ENCODE data around the gene IDH3B. TPM values are rescaled to one million over a fixed set of nuclear protein-coding genes. Genes with fewer than 3 reads are reported as not detected.
"Not testable (repeated sequence)": the region's sequence is repeated elsewhere in the genome, so short reads cannot be mapped to it uniquely, and the experiment has no call there.

IDH3B gene
- total and polyA plus RNA-seq, 5 donors: 146 to 166 (median 152) TPM

DNA sequence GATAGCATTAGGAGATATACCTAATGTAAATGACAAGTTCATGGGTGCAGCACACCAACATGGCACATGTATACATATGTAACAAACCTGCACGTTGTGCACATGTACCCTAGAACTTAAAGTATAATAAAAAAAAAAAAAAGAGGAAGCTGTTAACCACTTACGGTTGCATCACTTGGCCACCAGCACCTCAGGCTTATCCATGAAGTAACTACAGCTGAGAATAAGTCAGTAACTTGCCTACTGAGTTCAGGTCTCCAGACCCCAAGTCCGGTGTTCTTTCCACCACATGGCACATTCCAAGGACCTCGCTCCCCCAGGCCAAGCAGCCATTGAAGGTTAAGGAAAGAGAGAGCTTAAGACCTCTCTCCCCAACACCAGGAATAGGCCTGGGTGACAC lies 20.8 kb upstream of the IDH3B start:
- DNase-seq; H3K4me3 ChIP-seq (ENCODE audit: low read length); H3K27me3 ChIP-seq (ENCODE audit: control insufficient read depth, insufficient read depth); intact Hi-C loops (cut with DNase I); H3K9me3 ChIP-seq (ENCODE audit: control insufficient read depth, low read length); H3K4me1 ChIP-seq (ENCODE audit: control insufficient read depth, insufficient read depth, low read length); H3K27ac ChIP-seq (ENCODE audit: low read length); ATAC-seq: not testable (repeated sequence)
- WGBS: 74% methylated on average over 4 of the region's 4 CpGs

DNA sequence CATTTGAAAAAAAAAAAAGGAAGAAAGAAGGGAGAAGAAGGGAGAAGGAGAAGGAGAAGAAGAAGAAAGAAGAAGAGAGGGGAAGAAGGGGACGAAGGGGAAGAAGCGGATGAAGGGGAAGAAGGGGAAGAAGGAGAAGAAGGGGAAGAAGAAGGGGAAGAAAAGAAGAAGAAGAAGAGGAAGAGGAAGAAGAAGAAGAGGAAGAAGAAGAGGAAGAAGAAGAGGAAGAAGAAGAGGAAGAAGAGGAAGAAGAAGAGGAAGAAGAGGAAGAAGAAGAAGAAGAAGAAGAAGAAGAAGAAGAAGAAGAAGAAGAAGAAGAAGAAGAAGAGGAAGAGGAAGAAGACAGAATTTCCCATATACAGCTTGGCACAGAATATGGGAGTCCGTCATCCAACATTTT lies 18.0 kb upstream of the IDH3B start:
- H3K27ac ChIP-seq (ENCODE audit: low read length); ATAC-seq; DNase-seq; intact Hi-C loops (cut with DNase I); H3K9me3 ChIP-seq (ENCODE audit: control insufficient read depth, low read length); H3K27me3 ChIP-seq (ENCODE audit: control insufficient read depth, insufficient read depth); H3K4me1 ChIP-seq (ENCODE audit: control insufficient read depth, insufficient read depth, low read length); H3K4me3 ChIP-seq (ENCODE audit: low read length): not testable (repeated sequence)
- WGBS: 80% methylated on average over 3 of the region's 3 CpGs

DNA sequence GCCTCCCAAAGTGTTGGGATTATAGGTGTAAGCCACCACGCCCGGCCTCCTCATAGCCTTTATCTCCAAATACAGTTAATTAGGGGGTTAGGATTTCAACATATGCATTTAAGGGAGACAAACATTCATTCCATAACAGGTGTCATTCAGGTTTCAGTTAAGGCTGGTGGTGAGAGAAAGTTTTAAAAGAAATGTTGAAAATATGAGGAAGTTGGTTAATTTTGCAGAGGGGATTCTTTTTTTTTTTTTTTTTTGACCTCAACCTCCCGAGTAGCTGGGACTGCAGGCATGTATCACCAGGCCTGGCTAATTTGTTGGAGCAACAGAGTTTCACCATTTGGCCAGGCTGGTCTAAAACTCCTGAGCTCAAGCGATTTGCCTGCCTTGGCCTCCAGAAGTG lies 16.0 kb upstream of the IDH3B start:
- Histone ChIP-seq H3K9me3 (ENCODE audit: control insufficient read depth, low read length) (no peaks in the 10 kb centered on the region), H3K27ac (ENCODE audit: low read length) (no peak overlapping the region), H3K4me1 (ENCODE audit: control insufficient read depth, insufficient read depth, low read length) (no peaks in the 10 kb centered on the region), H3K27me3 (ENCODE audit: control insufficient read depth, insufficient read depth) (no peaks in the 10 kb centered on the region), H3K4me3 (ENCODE audit: low read length) (no peak overlapping the region)
- ATAC-seq (no peak), DNase-seq (no peak)
- intact Hi-C loops (cut with DNase I): no loop called here
- WGBS: 79% methylated on average over 4 of the region's 4 CpGs

DNA sequence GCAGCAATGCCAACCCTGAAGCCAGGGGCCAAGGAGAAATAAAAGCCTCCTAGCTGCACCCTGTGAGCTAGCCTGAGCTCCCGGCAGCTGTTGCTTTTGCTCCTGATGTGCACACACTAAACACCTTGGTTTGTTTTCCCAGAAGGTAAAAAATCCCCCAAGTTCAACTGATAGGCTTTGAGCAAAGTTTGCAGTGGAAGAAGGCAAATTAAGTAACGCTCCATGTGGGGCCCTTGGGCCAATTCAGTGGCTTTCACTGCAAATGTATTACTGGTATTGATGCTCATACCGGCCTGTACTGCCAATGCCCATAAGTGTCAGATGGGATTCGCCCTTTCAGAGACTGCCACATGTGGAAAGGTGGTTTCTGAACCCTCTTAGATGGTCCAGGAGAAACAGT lies 9.4 kb upstream of the IDH3B start:
- H3K4me1 ChIP-seq (ENCODE audit: control insufficient read depth, insufficient read depth, low read length): no peaks in the 10 kb centered on the region
- H3K27ac ChIP-seq (ENCODE audit: low read length): no peak overlapping the region
- intact Hi-C loops (cut with DNase I): no loop called here
- H3K27me3 ChIP-seq (ENCODE audit: control insufficient read depth, insufficient read depth): no peaks in the 10 kb centered on the region
- H3K4me3 ChIP-seq (ENCODE audit: low read length): no peak overlapping the region
- 87% methylated on average over 4 of the region's 4 CpGs for WGBS
- DNase-seq (no peak), ATAC-seq (no peak)
- H3K9me3 ChIP-seq (ENCODE audit: control insufficient read depth, low read length): no peaks in the 10 kb centered on the region

DNA sequence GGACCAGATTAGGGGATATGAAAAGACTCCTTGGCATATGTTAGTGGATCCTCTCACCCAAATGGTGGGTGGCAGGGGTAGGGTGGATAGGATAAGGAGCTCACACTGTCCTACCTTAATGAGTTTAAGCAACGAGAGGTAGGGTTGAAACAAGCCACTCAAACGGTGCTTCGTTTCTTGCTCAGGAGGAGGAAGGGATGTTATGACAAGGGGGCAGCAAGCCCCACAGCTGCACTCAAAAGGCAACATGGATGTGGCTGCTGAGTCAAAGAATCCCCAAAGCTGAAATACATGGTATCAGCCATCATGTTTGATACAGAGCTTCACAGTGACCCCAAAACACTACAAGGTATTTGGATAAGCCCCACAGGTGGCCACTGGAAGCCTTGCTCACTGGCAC lies 8.4 kb upstream of the IDH3B start:
- 69% methylated on average over 3 of the region's 3 CpGs for WGBS
- ATAC-seq (no peak), DNase-seq (no peak)
- Histone ChIP-seq H3K27ac (ENCODE audit: low read length) (no peak overlapping the region), H3K27me3 (ENCODE audit: control insufficient read depth, insufficient read depth) (no peaks in the 10 kb centered on the region), H3K4me1 (ENCODE audit: control insufficient read depth, insufficient read depth, low read length) (no peaks in the 10 kb centered on the region), H3K9me3 (ENCODE audit: control insufficient read depth, low read length) (no peaks in the 10 kb centered on the region), H3K4me3 (ENCODE audit: low read length) (no peak overlapping the region)
- intact Hi-C loops (cut with DNase I): no loop called here

DNA sequence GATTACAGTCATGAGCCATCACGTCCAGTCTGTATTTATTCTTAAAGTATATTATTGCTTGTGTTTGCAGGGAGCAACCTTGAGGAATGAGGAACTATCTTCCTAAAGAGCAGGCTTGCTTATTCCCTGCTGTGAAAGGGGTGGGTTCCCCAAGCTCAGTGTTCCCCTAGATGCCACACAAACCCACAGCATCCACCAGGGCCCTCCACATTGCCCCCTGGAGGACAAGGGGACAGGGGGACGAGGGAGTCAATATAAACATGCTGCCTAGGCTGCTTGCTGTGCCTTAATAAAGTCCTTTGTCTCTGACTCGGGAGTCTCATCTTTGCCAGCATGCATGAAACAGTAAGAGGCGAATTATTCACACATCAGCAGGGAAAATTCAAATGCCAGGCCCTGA lies 8.0 kb upstream of the IDH3B start:
- Histone ChIP-seq H3K27me3 (ENCODE audit: control insufficient read depth, insufficient read depth) (no peaks in the 10 kb centered on the region), H3K9me3 (ENCODE audit: control insufficient read depth, low read length) (no peaks in the 10 kb centered on the region), H3K27ac (ENCODE audit: low read length) (no peak overlapping the region), H3K4me3 (ENCODE audit: low read length) (no peak overlapping the region), H3K4me1 (ENCODE audit: control insufficient read depth, insufficient read depth, low read length) (no peaks in the 10 kb centered on the region)
- no peak for DNase-seq
- ATAC-seq: no peak
- WGBS: 28% methylated on average over 4 of the region's 4 CpGs
- intact Hi-C loops (cut with DNase I): no loop called here

DNA sequence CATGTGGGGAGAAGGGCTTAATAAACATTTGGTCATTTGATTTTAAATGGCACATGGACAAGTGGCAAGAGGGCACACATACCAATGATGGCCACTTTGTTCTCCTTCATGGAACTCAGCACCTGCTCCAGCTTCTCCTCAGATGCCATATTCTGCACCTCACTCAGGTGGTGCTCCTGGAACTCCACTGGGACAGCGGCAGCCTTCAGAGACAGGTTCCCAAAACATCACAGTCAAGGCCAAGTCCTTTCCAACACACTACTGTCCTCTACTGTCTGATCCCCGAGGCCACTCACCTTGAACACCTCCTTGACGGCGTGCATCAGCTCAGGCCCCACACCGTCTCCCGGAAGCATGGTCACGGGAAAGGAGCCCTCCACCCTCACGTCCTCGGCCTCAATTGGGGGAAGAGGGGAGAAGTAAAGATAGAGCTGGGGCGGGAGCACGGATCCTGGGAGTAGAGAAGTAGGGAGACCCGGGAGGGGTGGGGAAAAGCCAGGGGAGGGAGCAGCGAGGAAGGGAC lies 591 bp downstream of the IDH3B start:
- no peaks in the 10 kb centered on the region for H3K9me3 ChIP-seq (ENCODE audit: control insufficient read depth, low read length)
- H3K4me3 ChIP-seq (ENCODE audit: low read length): peak overlapping the region; percentile 86
- no peak overlapping the region for H3K27ac ChIP-seq (ENCODE audit: low read length)
- DNase-seq: no peak
- 6% methylated on average over 13 of the region's 13 CpGs for WGBS
- ATAC-seq: peak in 1 of 2 donors; percentile 5
- intact Hi-C loops (cut with DNase I): no loop called here
- no peaks in the 10 kb centered on the region for H3K4me1 ChIP-seq (ENCODE audit: control insufficient read depth, insufficient read depth, low read length)
- H3K27me3 ChIP-seq (ENCODE audit: control insufficient read depth, insufficient read depth): no peaks in the 10 kb centered on the region

DNA sequence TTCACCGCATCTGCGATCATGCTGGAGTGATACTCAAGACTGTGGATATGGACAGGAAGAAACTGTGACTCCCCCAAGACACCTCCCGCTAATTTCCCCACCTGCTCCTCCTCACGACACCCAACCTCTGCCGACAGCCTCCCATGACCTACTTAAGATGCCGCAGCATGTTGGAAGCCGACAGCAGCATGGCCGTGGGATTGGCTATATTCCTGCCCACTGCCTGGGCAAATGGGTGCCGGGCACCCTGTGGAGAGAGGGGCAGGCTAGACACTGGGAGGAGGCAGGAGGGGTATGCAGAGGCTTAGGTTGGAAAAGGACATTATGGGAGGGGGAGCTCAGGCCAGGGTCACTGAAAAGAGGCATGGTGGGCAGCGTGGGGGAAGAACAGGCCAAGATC lies 4.5 kb downstream of the IDH3B start:
- 84% methylated on average over 10 of the region's 10 CpGs for WGBS
- ATAC-seq (no peak), DNase-seq (no peak)
- H3K27me3 ChIP-seq (ENCODE audit: control insufficient read depth, insufficient read depth): no peaks in the 10 kb centered on the region
- no peaks in the 10 kb centered on the region for H3K4me1 ChIP-seq (ENCODE audit: control insufficient read depth, insufficient read depth, low read length)
- no peaks in the 10 kb centered on the region for H3K9me3 ChIP-seq (ENCODE audit: control insufficient read depth, low read length)
- intact Hi-C loops (cut with DNase I): no loop called here
- H3K4me3 ChIP-seq (ENCODE audit: low read length): no peak overlapping the region
- H3K27ac ChIP-seq (ENCODE audit: low read length): no peak overlapping the region

DNA sequence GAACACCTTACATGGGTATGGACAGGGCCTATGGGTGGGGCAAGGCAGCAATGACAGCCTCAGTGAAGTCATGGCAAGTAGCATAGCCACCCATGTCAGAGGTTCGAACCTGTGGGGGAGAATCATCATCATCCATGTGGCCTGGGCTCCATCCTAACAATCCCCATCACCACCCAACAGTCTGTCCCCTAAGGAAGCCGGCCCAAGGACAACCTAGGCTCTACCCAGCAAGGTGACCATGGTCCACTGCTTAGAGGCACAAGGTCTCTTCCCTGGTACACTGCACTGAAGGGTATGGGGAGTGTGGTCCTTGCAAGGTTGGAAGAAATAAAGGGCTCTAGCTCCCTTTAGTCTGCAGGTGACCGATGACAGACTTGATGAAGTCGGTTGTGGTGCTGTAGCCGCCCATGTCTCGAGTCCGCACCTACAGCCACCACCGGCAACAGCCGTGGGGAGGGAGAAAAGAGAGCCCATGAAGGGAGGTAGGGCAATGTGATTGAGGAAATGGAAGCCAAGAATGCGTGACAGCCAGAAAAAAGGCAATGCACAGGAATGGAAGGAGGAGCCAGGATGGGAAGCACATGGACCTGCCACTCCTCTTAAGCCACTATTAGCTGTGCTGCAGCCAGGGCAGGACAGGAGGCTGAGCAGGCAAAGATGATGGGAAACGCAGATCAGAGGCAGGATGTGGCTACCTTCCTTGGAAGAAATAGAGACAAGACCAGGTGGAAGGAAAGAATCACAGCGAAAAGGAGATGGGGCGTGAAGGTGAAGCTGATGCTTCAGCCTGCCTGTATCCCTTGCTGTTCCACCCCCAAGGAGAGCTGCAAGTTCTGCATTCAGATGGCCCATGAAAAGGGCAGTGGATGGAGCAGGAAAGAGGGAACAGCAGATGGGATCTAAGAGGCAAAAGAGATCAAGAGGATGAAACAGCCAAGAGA lies 5.3 kb downstream of the IDH3B start:
- Histone ChIP-seq H3K9me3 (ENCODE audit: control insufficient read depth, low read length) (no peaks in the 10 kb centered on the region), H3K27me3 (ENCODE audit: control insufficient read depth, insufficient read depth) (no peaks in the 10 kb centered on the region), H3K27ac (ENCODE audit: low read length) (no peak overlapping the region), H3K4me3 (ENCODE audit: low read length) (no peak overlapping the region), H3K4me1 (ENCODE audit: control insufficient read depth, insufficient read depth, low read length) (peaks cover 3% of the 10 kb centered on the region)
- 69% methylated on average over 13 of the region's 13 CpGs for WGBS
- DNase-seq (no peak), ATAC-seq (no peak)
- intact Hi-C loops (cut with DNase I): no loop called here

DNA sequence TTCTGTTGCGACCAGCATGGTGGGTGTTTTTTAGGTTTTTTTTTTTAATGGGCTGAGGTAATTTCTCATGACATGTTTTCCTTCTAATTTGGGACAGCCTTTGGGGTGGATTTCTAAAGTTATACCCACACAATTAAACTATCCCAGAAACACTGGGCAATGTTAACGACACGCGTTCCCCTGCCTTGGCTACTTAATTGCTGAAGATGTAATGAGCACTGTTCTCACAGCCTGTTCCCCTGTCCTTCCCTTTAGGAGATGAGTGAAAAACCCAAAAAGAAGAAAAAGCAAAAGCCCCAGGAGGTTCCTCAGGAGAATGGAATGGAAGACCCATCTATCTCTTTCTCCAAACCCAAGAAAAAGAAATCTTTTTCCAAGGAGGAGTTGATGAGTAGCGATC lies 6.3 kb downstream of the IDH3B start:
- H3K9me3 ChIP-seq (ENCODE audit: control insufficient read depth, low read length): no peaks in the 10 kb centered on the region
- H3K27me3 ChIP-seq (ENCODE audit: control insufficient read depth, insufficient read depth): no peaks in the 10 kb centered on the region
- intact Hi-C loops (cut with DNase I): no loop called here
- ATAC-seq: no peak
- WGBS: 74% methylated on average over 5 of the region's 5 CpGs
- no peak for DNase-seq
- H3K27ac ChIP-seq (ENCODE audit: low read length): no peak overlapping the region
- no peak overlapping the region for H3K4me3 ChIP-seq (ENCODE audit: low read length)
- peaks cover 3% of the 10 kb centered on the region for H3K4me1 ChIP-seq (ENCODE audit: control insufficient read depth, insufficient read depth, low read length)

DNA sequence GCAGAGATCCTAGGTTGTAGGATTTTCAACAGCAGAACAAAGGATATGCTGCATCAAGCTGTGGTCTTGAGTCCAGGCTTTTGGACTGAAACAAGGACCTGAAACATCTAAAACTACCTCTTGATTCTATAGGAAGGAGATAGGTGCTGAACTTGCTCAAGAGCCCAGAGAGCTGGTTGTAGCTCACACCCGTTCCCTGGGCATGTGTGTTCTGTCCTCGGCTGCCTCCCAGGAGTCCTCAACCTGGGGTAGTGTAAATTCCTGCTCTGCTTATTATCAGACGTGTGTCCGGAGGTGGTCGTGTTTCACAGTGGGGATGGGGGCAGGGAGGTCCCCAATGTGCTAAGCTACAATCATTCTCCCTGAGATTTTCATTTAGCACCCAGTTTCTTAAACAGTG lies 6.8 kb downstream of the IDH3B start:
- H3K9me3 ChIP-seq (ENCODE audit: control insufficient read depth, low read length): no peaks in the 10 kb centered on the region
- H3K4me3 ChIP-seq (ENCODE audit: low read length): no peak overlapping the region
- ATAC-seq (no peak), DNase-seq (no peak)
- no peak overlapping the region for H3K27ac ChIP-seq (ENCODE audit: low read length)
- peaks cover 3% of the 10 kb centered on the region for H3K4me1 ChIP-seq (ENCODE audit: control insufficient read depth, insufficient read depth, low read length)
- intact Hi-C loops (cut with DNase I): no loop called here
- H3K27me3 ChIP-seq (ENCODE audit: control insufficient read depth, insufficient read depth): no peaks in the 10 kb centered on the region
- WGBS: 62% methylated on average over 5 of the region's 5 CpGs

All from right cardiac atrium (tissue), 5 donors.